ENCODE measurements around the gene ITPK1.

GRCh38 chr14:92949496-92950192, 166.1 kb downstream of the ITPK1 start:
- TF ChIP-seq CTCF (IDR thresholded peaks at IDR 0.05) (no peak), POLR2A (IDR thresholded peaks at IDR 0.05) (no peak)

Data from thyroid gland (tissue), 4 donors.